Measurements from ENCODE around the gene CNN1.

- no peak for TF ChIP-seq POLR2A (IDR thresholded peaks at IDR 0.05; ENCODE audit: low read depth, low read length)
- no peak for TF ChIP-seq SPI1 (IDR thresholded peaks at IDR 0.05; ENCODE audit: low read depth, low read length)
- no peak for TF ChIP-seq POLR2AphosphoS5 (IDR thresholded peaks at IDR 0.05; ENCODE audit: low read depth, low read length)
- no peak for TF ChIP-seq TAF1 (IDR thresholded peaks at IDR 0.05; ENCODE audit: low read depth, low read length)
Observed at GRCh38 chr19:11506967-11507366, 31.7 kb upstream of the CNN1 start.
